Ishikawa (cell line): ENCODE measurements around the gene RPGR.

Source experiments
- MAX ChIP-seq: IDR thresholded peaks from 2 replicates; pipeline ENCODE4 v1.6.1; 2012
- TAF1 ChIP-seq: IDR thresholded peaks from 2 replicates; pipeline ENCODE4 v1.6.1; 2012; ENCODE audit warnings: low read depth, mild to moderate bottlenecking

GRCh38 chrX:38277136-38277535 is 50.2 kb downstream of the RPGR start:
- no peak for TF ChIP-seq MAX
- no peak for TF ChIP-seq TAF1
